ENCODE measurements around the gene MGRN1.

MGRN1 gene

DNA sequence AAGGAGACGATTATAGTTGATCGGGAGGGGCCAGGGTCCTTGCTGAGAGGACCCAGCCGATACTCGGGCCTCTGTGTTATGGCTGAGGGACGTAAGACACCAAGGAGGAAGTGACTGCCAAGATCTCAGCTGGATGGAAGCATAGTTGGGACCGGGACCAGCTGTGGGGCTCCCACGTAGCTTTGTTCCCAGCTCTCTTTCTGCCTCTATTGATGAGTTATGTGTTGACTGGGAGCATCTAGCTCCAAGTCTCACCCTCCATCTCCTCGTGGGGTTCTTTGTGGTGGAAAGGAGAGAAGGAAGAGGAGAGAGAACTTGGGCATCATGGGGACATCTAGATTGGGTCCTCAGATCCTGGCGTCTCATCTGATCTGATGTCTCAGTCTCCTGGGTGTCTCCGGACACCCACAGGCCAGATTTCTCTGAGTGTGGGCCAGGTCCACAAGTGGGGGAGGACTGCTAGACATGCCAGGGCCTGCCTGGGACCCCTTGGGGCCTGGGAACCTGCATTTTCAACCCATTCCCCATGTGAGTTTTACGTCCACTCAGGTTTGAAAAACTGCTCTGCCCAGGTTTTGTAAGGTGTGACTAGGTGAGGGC is 1.0 kb downstream of the MGRN1 start:
- no peak for DNase-seq

DNA sequence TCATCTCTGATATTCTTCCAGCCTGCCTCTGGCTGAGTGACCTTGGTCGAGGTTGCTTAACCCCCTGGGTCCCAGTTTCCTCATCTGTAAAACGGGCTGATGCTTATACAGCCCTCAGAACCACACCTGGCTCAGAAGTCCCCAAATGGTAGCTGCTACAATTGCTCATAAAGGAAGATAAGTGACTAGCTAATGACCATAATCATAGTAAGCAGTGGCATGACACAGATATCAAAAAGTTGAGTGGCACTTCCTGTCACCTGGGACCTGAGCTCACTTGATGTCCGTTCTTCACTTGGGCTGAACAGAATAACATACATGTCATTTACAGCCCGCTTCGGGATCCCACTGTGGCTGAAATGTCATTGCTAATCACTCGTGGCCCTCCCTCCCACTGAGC is 1.8 kb downstream of the MGRN1 start:
- no peak for DNase-seq

DNA sequence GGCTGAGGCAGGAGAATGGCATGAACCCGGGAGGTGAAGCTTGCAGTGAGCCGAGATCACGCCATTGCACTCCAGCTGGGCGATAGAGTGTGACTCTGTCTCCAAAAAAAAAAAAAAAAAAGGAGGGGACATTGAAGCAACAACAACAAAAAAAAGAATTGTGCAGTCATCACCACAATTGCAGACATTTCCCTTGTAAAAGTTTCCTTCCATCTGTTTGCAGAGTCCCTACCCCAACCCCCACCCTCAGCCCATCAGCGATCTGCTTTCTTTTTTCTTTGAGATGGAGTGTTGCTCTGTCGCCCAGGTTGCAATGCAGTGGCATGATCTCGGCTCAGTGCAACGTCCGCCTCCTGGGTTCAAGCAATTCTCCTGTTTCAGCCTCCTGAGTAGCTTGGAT is 3.7 kb downstream of the MGRN1 start:
- no peak for DNase-seq

DNA sequence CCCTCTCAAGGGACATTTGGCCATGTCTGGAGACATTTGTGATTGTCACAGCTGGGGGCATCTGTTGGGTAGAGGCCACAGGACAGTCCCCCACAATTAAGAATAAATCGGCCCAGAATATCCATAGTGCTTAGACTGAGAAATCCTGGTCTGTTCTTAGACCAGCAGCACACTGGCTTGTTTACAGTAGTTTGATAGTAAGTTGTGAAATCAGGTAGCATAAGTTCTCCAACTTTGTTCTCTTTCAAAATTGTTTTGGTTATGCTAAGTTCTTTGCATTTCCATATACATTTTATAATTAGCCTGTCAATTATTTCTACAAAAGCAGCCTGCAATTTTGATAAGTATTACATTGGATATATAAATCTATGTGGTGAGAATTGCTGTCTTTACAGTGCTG is 6.8 kb downstream of the MGRN1 start:
- DNase-seq = no peak

DNA sequence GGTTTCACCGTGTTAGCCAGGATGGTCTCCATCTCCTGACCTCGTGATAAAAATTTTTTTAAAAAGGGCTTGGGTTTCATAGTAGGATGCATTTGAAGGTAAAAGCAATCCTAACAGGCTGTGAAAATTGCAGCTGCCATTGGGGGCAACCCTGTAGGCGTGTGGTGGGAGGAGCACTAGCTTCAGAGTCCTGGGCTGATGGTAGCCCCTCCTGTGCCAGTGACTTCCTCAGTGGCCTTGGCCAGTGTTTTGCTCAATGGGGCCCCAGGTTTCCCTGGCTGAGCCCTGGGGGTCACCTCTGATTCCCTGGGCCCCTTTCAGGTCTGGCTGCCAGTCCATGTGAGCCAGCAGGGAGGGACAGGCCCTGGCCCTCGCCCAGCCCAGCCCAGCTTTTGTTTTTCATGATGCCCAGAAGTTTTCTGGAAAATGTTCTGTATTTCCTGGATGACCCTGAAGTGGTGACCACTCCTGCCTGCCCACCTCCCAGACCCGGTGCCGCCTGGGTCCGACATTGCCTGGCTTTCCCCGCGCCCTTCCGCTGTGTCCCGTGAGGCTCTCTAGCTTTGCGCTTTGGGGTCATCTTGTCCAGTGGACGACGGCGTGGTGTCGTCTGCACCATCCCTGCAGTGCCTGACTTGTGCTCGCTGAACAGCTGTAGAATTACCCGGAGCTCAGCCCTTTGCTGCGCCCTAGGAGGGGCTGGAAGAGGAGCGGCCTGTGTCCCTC is 9.4 kb downstream of the MGRN1 start:
- no peak for DNase-seq

DNA sequence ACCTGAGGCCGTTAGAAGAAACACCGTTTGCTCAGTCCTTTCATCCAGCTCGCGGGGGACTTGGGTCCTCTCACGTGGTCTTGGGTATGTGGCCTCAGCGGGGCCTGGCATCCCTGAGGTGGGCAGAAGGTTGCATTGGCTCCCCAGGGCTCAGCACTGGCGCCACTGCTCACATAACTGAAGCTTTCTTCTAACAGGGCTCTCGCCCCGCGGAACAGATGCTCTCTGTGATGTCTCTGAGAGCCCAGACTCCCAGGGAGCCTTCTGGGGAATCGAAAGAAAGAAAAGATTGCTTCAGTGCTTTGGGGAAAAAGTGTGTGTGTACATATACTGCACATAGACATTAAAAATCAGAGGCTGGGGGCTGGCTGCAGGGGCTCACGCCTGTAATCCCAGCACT is 10.1 kb downstream of the MGRN1 start:
- no peak for DNase-seq

DNA sequence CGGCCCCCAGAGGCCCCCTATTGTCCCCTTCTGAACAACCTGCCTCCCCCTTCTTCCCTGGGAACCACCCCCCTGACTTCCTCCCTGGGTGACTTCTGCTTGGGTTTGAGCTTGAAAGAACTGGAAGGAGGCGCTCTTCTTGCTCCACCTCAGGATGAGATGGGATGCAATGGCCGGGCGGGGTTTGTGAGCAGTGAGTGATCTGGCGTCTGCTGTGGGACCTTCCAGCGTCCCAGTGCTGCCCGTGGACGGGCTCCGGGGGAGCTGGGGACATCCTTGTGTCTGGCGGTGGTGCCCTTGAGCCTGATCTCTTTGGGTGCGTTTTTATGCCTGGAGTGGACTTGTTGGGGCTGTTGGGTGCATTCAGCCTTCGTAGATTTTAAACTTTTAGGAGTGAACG is 11.6 kb downstream of the MGRN1 start:
- no peak for DNase-seq

DNA sequence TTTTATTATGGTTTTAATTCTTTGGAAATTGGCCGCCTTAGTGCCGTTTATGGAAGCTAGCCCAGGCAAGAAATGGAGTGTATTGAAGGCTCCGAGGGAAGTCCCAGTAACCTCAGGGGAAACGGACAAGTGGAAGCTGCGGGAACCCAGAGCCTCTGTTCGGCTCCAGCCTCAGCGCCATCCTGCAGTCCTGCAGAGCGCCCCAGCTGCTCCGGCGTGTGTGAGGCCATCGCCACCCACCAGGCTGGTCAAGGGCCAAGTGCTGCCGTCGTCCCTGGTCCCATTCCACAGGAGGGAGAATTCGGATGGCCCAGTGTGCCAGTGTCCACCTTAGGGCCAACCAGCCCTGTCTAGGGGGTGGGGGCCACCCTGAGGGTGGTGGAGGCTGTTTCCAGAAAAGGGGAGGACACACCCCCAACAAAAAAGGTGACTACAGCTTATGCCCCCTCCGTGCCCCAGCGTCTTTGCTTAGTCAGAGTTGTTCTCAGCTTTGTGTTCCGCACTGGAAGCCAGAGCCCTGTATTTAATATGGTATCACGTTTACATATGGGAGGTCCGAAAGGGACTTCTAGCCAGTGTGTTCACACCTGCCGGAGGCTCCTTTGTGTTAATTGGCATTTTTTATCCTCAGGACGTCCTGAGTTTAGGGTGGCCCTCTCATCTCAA is 13.0 kb downstream of the MGRN1 start:
- no peak for DNase-seq

DNA sequence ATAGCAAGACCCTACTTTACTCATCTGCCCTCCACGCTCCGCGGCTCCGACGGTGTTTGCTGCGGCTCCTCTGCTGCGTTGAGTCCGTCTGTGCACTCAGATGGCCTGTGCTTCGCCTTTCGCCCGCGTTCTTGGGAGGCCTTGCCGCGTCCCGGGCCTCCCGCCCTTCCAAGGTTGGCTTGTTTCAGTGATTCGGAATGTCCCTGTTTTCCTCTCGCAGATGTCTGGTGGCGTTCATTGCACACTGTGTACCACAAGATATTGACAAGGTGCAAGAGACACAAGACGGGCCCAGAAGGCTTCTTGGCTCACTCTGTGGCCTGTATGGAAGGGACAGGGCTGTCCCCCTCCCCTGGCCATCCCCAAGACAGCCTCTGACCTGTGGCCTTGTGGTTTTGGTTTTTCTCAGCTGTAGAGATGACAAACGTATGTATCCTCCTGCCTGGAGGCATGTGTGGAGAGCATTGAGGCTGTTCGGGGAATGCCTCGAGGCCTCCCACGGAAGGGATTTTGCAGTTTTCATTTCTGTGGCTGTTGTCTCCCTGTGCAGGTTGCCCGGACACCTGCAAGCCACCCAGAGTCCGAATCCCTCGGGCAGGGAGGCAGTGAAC is 15.4 kb downstream of the MGRN1 start:
- no peak for DNase-seq

DNA sequence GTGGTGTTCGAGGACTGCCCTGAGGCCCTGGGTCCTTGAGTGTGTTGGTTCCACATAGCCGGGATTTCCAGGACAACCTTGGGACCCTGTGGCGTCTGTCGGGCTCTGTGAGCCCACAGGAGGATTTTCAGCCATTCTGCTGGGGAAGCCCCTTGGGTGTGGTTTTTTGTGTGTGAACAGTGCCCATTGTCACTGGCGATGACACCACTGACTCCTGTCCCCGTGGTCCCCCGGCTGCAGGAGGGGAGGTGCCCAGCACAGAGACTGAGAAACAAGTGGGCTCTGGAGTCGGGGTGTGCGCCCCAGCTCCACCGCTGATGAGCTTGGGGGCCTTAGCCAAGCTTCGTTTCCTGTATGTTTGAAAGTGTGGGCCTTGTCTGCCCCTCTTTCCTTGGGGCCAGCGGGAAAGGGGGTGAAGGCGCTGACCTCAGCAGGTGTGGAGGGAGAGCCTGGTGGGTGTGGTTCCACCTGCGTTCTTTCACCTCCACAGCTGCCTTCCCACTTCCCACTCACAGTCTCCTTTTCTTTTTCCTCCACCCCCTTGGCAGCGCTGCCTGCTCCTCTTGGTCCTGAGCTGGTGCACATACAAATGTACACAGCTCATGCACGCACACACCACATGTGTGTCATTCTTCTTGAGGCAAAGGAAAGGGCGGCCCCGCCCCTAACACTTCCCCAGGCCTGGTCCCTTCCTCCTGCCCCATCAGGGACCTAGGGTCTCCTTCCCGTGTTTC is 16.1 kb downstream of the MGRN1 start:
- DNase-seq = no peak

DNA sequence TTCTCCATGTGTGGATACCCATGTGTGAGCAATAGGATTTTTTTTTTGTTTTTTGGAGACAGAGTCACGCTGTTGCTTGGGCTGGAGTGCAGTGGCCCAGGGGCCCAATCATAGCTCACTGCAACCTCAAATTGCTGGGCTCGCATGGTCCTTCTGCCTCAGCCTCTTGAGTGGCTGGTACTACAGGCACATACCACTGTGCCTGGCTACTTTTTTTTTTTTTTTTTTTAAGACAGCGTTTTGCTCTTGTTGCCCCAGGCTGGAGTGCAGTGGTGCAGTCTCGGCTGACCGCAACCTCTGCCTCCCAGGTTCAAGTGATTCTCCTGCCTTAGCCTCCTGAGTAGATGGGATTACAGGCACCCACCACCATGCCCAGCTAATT is 16.7 kb downstream of the MGRN1 start:
- DNase-seq = no peak

DNA sequence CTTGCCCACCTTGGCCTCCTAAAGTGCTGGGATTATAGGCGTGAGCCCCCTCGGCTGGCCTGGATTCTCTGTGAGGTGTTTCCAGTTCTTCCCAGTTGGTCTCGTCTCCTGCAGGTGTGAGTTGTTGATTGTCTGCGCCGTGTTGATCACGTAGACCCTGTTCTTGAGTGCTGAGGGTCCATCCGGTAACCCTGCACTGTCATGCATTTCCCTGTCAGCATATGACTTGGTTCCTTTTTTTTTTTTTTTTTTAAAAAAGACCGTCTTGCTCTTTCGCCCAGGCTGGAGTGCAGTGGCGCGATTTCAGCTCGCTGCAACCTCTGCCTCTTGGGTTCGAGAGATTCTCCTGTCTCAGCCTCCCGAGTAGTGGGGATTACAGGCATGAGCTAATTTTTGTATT is 17.3 kb downstream of the MGRN1 start:
- no peak for DNase-seq

DNA sequence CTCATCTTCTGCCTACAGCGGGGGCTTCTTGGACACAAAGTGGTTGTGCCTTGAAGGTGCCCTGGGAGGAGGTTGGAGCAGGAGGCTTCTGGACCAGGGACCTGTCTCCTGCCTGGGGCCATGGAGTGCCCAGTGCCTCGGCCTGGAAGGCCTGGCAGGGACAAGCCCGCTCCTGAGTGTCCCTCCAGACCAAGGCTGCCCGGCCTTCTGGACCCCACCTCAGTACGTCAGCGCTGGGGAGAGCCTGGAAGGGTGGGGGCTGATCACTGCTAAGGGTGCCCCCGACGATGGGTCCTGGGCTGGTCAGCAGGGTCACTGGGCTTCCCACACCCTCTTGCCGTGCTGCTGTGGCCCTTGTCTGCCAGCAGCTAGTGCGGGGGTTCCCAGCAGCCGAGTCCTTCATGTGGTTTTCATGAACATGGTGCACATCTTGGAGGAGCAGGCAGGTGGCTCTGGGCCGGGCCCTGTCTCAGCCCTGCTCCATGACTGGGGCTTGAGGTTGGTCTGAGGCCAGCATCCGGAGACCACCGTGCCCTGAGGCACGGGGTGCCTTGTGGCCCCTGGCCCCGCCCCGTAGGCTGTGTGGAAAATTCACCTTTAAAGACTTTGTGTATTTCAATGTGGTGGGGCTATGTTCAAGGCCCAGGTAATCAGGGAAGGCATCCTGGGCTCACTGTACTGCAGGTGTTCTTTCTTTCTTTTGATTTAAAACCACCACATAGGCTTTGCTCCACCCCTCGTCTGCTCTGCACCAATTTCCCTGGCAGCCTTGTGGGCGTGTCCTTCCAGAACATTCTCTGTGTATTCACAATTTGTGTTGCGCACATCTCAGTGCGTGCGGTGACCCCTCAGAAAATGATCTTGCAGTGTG is 22.4 kb downstream of the MGRN1 start:
- DNase-seq = no peak

DNA sequence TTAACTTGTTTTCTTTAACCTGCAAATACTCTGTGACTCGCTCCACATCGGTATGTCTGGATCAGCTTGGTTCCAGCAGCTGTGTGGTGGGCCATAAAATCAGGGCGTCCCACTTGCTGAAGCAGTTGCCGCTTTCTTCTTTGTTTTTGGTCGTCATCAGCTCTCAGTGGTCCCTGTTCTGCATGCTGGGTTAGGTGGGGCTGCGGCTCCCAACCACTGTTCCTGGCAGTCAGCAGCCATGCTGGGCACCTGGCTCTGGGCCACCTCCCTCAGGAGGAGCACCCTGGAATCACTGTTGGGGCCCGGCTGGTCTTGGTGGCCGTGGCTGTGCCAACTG is 23.0 kb downstream of the MGRN1 start:
- DNase-seq = no peak

DNA sequence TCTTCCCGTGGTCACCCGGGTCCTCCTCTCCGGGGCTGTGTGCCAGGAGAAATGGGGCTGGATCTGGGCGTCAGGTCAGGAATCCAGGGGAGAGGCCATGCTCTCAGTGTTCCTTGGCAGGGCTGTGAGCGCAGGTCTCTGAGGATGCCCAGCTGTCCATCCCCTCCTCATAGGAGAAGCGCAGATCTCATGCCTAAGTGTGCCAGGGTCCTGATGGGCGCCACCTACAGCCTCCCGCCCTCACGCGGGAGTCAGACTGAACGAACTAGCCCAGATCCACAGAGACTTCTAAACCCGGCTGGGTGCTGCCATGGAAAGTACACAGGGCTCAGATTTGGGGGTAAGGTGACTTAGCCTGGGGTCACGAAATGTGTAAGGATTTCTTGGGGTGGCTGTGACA is 24.3 kb downstream of the MGRN1 start:
- no peak for DNase-seq

DNA sequence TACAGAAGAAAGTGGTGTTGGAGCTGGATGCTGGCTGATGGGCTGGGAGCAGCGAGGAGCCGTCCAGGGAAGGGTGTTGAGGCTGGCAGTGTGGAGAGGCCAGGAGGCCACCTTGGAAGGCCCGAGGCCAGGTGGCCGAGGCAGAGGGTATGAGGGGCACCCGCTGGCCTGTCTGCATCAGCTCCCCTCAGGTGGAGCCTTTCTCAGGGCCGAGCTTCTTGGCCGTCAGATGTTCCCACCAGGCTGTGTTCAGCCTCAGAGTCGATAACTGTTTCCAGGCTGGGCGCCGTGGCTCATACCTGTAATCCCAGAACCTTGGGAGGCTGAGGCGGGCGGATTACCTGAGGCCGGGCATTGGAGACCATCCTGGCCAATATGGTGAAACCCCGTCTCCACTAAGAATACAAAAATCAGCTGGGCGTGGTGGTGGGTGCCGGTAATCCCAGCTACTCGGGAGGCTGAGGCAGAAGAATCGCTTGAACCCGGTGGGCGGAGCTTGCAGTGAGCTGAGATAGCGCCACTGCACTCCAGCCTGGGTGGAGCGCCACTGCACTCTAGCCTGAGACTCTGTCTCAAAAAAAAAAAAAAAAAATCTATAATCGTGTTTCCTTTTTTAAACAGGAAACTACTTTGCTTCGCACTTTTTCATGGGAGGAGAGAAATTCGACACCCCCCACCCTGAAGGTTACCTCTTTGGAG is 25.3 kb downstream of the MGRN1 start:
- DNase-seq = no peak

DNA sequence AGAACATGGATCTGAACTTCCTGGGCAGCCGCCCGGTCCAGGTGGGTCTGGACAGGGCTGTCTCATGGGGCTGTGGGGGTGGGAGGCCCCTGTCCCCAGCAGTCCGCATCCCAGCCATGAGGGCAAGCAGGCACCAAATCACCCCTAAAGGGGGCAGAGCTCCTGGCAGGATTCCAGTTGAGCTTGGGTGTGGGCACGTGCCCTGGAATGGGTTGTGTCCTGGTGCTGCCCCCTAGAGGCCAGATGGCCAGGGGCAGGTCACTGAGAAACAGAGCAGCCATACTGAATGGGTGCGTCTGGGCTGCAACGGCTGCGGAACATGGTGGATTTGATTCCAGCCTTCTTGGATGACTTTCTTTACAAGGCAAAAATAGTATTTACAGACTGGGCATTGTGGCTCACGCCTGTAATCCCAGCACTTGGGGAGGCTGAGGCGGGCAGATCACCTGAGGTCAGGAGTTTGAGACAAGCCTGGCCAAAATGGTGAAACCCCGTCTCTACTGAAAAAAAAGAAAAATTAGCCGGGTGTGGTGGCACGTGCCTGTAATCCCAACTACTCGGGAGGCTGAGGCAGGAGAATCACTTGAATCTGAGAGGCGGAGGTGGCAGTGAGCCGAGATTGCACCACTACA is 25.9 kb downstream of the MGRN1 start:
- peak; percentile 80 for DNase-seq

DNA sequence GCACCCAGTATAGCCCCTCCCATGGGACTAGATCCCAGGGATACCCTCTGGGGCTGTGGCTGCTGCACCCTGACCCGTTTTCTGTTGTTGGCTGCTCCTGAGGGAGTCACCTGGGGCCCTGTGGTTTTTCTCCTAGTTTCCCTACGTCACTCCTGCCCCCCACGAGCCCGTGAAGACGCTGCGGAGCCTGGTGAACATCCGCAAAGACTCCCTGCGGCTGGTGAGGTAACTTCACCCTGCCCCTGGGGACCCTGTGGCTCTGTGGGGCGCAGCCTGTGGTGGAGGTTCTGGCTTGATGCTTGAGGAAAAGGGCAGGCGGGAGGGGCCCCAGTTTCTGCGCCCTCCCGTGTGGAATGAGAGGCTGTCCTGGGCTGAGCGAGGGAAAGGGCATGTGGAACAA is 27.2 kb downstream of the MGRN1 start:
- no peak for DNase-seq

DNA sequence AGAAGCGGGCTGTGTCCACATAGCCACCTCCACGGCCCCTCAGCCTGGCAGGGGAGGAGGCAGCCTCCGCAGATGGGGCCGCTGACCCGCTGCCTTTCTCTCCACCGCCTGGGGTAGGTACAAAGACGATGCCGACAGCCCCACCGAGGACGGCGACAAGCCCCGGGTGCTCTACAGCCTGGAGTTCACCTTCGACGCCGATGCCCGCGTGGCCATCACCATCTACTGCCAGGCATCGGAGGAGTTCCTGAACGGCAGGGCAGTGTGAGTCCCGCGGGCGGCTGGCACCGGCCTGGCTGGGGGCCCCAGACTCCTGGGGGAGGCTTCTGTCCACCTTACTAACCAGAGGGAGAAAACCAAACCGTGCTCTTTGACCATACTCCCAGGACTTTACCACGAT is 27.9 kb downstream of the MGRN1 start:
- no peak for DNase-seq

DNA sequence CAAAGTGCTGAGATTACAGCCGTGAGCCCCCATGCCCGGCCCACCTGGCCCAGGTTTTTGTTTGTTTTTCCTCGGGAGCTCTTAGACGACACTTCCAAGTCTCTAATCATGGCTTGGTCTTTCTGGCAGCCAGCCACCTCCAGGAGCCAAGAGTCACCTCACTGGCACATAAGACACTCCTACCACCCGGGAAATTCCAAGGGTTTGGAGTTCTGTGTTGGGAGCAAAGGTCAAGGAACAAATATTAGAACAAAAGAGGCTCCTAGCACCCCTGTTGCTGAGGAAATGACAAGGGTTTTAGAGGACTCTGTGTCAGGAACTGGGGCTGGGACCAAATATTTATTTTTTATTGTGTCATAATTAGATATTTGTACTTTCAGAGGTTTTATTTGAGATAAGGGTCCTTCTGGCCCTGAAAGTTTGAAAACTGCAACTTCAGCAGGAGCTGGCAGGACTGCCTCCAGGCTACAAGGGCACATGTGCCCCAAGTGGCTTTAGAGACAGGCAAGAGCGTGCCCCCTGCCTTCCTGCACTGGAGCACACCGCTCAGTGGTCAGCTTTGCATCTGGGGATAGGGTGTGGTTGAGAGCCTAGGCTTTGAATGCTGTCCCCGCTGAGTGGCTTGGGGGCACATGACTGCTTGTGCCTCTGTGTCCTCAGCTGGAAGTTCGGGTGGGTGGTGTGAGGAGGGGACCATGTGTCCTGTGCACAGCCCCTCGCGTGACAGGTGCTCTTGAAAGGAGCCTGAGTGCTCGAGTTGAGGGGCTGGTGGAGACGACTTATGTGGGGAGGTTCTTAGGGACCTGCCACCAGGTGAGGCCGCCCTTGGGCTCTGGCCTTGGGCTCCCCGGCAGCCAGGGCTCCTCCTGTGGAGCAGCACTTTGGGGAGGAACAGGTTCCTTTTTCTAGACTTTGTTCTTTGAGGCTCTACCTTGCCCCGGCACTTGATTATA is 29.7 kb downstream of the MGRN1 start:
- no peak for DNase-seq
